Liver (tissue), 3 donors: Measurements from ENCODE around the gene TNS2.

Experiments
- ATF3 ChIP-seq: IDR thresholded peaks from 2 replicates; pipeline ENCODE4 v1.6.1; 2016; ENCODE audit warnings: antibody characterized with exemption
- CTCF ChIP-seq: fragments of 150-350 bp; IDR thresholded peaks from 2 replicates; pipeline ENCODE4 v1.5.1; 2017; ENCODE audit warnings: improper control_type of control experiment, low read depth, low read length; ENCODE audit not compliant: missing input control
- EGR1 ChIP-seq, 2 donors: IDR thresholded peaks; 2 replicates each; pipeline ENCODE4 v1.6.1; 2016 to 2018; ENCODE audit warnings: antibody characterized with exemption in 2 of 2, low read depth in 2 of 2
- REST ChIP-seq: IDR thresholded peaks from 2 replicates; pipeline ENCODE4 v1.6.1; 2016; ENCODE audit warnings: antibody characterized with exemption, mild to moderate bottlenecking
- RXRA ChIP-seq, 2 donors: IDR thresholded peaks; 2 replicates each; pipeline ENCODE4 v1.6.1; 2017 to 2018; ENCODE audit warnings: antibody characterized with exemption in 2 of 2, mild to moderate bottlenecking in 1 of 2
- SP1 ChIP-seq: IDR thresholded peaks from 2 replicates; pipeline ENCODE4 v1.6.1; 2018; ENCODE audit warnings: antibody characterized with exemption, mild to moderate bottlenecking
- TAF1 ChIP-seq: conservative IDR thresholded peaks from 2 replicates; pipeline ENCODE4 v1.6.1; 2016; ENCODE audit warnings: antibody characterized with exemption, mild to moderate bottlenecking
- donor health status: healthy.
- donor health status: healthy.

- peak; percentile 61 for TF ChIP-seq CTCF
- TF ChIP-seq REST: no peak
- TF ChIP-seq TAF1: no peak
- no peak for TF ChIP-seq RXRA (IDR thresholded peaks at IDR 0.05)
- TF ChIP-seq SP1: no peak
- TF ChIP-seq ATF3: no peak
- TF ChIP-seq EGR1 (IDR thresholded peaks at IDR 0.05; ENCODE audit: low read depth in 2 of 2): no peak
Observed at GRCh38 chr12:53053218-53054111, 3.6 kb downstream of the TNS2 start.
